Neural progenitor cell (in vitro differentiated cells): ENCODE measurements around the gene PLEKHA5.

ENCODE experiments used
- CTCF ChIP-seq: fragments of 200-600 bp; sonication (generic); IDR thresholded peaks from 2 replicates; pipeline ENCODE4 v1.5.1; 2017; ENCODE audit warnings: antibody characterized with exemption, mild to moderate bottlenecking
- EZH2phosphoT487 ChIP-seq: fragments of 200-600 bp; sonication (generic); IDR thresholded peaks from 2 replicates; pipeline ENCODE4 v1.6.1; 2017; ENCODE audit warnings: antibody characterized with exemption

- TF ChIP-seq CTCF (no peak), EZH2phosphoT487 (no peak)
Observed at GRCh38 chr12:19306366-19306765, 176.8 kb downstream of the PLEKHA5 start.
